ENCODE data around the gene SMS. TPM values are rescaled to one million over a fixed set of nuclear protein-coding genes. Genes with fewer than 3 reads are reported as not detected.

SMS gene
- total RNA-seq, 1 experiment from 2014 or later, result 173 TPM

- TF ChIP-seq CTCF (IDR thresholded peaks at IDR 0.05) (no peak), TP53 (CRISPR knock-in tag; IDR thresholded peaks at IDR 0.05) (no peak), SMAD4 (CRISPR knock-in tag; IDR thresholded peaks at IDR 0.05) (no peak), MXD4 (CRISPR knock-in tag; IDR thresholded peaks at IDR 0.05; ENCODE audit: borderline replicate concordance) (no peak)
These were observed 27.5 kb upstream of the SMS start (continued) for GRCh38 chrX:21912989-21913388.

GRCh38 chrX:21926116-21926515, 14.4 kb upstream of the SMS start:
- Mint-ChIP-seq H3K27ac (no peak overlapping the region), H3K27me3 (ENCODE audit: low read depth) (no peaks in the 10 kb centered on the region; the same call in 1 of the 2 replicates), H3K36me3 (no peaks in the 10 kb centered on the region), H3K9me3 (peaks cover 8% of the 10 kb centered on the region), H3K4me3 (no peak overlapping the region), H3K4me1 (peaks cover 18% of the 10 kb centered on the region)
- DNase-seq (ENCODE audit: low spot score) (no peak), ATAC-seq (no peak)
- ChIA-PET POLR2A (no interaction called here), CTCF (no interaction called here)
- TF ChIP-seq IRF2 (CRISPR knock-in tag; IDR thresholded peaks at IDR 0.05; ENCODE audit: borderline replicate concordance, low read depth), result no peak
- no peak for TF ChIP-seq ZBTB43 (CRISPR knock-in tag; IDR thresholded peaks at IDR 0.05)
- no peak for TF ChIP-seq GTF2I (CRISPR knock-in tag; conservative IDR thresholded peaks at IDR 0.05)
- TF ChIP-seq STAT6 (CRISPR knock-in tag; conservative IDR thresholded peaks at IDR 0.05; ENCODE audit: low read depth), result no peak
- TF ChIP-seq HMGA2 (CRISPR knock-in tag; IDR thresholded peaks at IDR 0.05), result no peak
- no peak for TF ChIP-seq E2F5 (CRISPR knock-in tag; IDR thresholded peaks at IDR 0.05)
- no peak for TF ChIP-seq TCF7 (CRISPR knock-in tag; IDR thresholded peaks at IDR 0.05; ENCODE audit: low read depth)
- no peak for TF ChIP-seq ZNF671 (CRISPR knock-in tag; IDR thresholded peaks at IDR 0.05)
- TF ChIP-seq ZNF416 (CRISPR knock-in tag; IDR thresholded peaks at IDR 0.05), result no peak
- no peak for TF ChIP-seq NR2C2 (CRISPR knock-in tag; IDR thresholded peaks at IDR 0.05)
- TF ChIP-seq CDX4 (CRISPR knock-in tag; IDR thresholded peaks at IDR 0.05; ENCODE audit: borderline replicate concordance), result no peak
- no peak for TF ChIP-seq USF1 (CRISPR knock-in tag; IDR thresholded peaks at IDR 0.05)
- no peak for TF ChIP-seq ZMAT4 (CRISPR knock-in tag; IDR thresholded peaks at IDR 0.05)
- TF ChIP-seq MXD4 (CRISPR knock-in tag; IDR thresholded peaks at IDR 0.05; ENCODE audit: borderline replicate concordance), result no peak

Data from WTC11 (cell line).